GM12872 (cell line): ENCODE results near the gene GSTM3.

Source experiments
- TF ChIP-seq, protein P1 (sequence below): IDR thresholded peaks from 3 replicates; pipeline ENCODE4 v1.5.1; 2011; ENCODE audit warnings: low read depth, mild to moderate bottlenecking, low read length, moderate library complexity; ENCODE audit not compliant: insufficient read depth

GSTM3 gene

DNA sequence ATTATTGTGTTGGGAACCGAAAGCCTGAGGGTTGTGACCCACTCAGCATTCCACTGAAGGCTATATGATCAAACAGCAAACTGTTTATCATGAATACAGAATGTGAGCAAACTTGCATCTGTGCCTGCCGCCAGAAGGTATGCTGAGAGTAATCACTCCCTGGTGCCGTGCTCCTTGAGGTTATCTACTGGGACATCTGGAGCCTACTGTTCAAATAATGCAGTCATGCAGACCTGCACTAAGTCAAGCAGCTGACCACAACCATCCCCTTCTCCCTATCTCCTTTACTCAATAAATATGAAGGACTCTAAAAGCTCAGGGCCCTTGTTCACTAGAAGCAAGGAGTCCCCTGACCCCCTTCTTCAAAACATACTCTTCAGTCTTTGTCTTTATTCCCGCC, 15.3 kb downstream of the GSTM3 start:
- TF ChIP-seq, protein P1, sequence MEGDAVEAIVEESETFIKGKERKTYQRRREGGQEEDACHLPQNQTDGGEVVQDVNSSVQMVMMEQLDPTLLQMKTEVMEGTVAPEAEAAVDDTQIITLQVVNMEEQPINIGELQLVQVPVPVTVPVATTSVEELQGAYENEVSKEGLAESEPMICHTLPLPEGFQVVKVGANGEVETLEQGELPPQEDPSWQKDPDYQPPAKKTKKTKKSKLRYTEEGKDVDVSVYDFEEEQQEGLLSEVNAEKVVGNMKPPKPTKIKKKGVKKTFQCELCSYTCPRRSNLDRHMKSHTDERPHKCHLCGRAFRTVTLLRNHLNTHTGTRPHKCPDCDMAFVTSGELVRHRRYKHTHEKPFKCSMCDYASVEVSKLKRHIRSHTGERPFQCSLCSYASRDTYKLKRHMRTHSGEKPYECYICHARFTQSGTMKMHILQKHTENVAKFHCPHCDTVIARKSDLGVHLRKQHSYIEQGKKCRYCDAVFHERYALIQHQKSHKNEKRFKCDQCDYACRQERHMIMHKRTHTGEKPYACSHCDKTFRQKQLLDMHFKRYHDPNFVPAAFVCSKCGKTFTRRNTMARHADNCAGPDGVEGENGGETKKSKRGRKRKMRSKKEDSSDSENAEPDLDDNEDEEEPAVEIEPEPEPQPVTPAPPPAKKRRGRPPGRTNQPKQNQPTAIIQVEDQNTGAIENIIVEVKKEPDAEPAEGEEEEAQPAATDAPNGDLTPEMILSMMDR, result no peak

GRCh38 chr1:109724933-109725332, 15.9 kb downstream of the GSTM3 start:
- TF ChIP-seq, protein P1, result no peak

DNA sequence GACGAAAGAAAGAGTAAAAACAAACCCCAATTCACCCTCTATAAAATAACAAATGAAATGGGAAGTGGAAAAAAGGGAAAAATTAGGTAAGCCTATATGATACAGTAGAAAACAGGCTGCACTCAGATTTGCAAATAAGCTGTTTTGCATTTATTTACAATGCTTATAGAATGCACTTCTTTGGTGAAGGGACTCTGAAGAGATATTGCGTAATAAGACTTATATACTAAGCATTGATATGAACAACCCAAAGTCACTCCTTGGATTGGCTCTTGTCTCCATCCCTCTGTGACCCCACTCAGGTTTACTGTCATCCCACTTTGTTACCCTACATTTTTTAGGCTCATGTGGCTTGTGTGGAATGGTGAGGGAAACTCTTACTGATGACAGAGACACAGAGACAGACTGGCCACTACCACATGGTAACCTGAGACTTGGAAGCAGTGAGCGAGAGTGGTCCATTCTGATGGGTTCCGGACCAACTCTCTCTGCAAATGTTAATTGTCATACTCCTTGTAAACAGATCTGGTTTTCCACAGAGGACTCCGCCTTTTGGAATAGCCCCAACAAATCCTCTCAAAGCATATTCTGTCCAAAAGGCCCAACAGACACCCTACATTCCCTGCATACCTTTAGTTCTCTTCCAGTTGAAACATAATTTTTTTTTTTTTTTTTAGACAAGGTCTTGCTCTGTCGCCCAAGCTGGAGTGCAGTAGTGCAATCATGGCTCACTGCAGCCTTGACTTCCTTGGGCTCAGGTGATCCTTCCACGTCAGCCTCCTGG, 17.7 kb downstream of the GSTM3 start:
- TF ChIP-seq, protein P1, result no peak

GRCh38 chr1:109721971-109722370, 18.9 kb downstream of the GSTM3 start:
- TF ChIP-seq, protein P1, result no peak

- TF ChIP-seq, protein P1, result no peak
These were observed 19.8 kb downstream of the GSTM3 start for GRCh38 chr1:109721042-109721441.

GRCh38 chr1:109719337-109719837, 21.5 kb downstream of the GSTM3 start:
- TF ChIP-seq, protein P1, result no peak

DNA sequence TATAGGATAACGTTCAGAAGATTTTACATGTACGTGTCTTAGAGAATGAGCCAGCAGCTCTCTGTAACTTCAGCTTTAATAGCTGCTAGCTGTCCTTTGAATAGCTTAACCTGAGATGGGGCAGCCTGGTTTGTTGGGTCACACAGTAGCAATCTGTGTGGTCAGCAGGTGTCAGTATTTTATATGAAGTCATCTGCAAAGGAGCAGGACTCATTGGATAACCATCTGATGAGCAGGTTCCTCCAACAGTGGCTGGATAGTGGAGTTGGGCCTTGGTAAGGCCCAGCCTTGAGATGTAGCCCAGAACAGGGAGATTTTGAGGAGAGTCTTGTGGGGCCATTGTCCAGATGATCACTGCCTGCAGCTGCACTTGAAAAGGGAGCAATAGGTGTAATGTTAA, 22.3 kb downstream of the GSTM3 start:
- TF ChIP-seq, protein P1, result no peak; the same call in 2 of the 3 replicates
